HFFc6 (cell line): ENCODE data around the gene SERPIND1. TPM values are rescaled to one million over a fixed set of nuclear protein-coding genes. Genes with fewer than 3 reads are reported as not detected.

Experiments
- DNase-seq: peaks from one replicate; pipeline ENCODE4 v3.0.0-alpha.2; 2018
- H3K27ac Mint-ChIP-seq: 2 replicates; pipeline ENCODE4 v1.8.0; 2020; ENCODE audit warnings: mild to moderate bottlenecking, mixed read lengths
- H3K27me3 Mint-ChIP-seq: 2 replicates; pipeline ENCODE4 v1.8.0; 2021; ENCODE audit warnings: mild to moderate bottlenecking, moderate library complexity, mixed read lengths; ENCODE audit not compliant: insufficient read depth
- H3K36me3 Mint-ChIP-seq: 2 replicates; pipeline ENCODE4 v1.8.0; 2021; ENCODE audit warnings: low read depth, mixed read lengths
- H3K4me1 Mint-ChIP-seq: 2 replicates; pipeline ENCODE4 v1.8.0; 2020; ENCODE audit warnings: low read depth, mixed read lengths
- H3K4me3 Mint-ChIP-seq: 2 replicates; pipeline ENCODE4 v1.8.0; 2020; ENCODE audit warnings: mild to moderate bottlenecking, moderate library complexity, mixed read lengths
- H3K9me3 Mint-ChIP-seq: 2 replicates; pipeline ENCODE4 v1.8.0; 2020; ENCODE audit warnings: mild to moderate bottlenecking, mixed read lengths
- CTCF ChIP-seq: fragments of 200-600 bp; sonication (generic); IDR thresholded peaks from 2 replicates; pipeline ENCODE4 v1.5.0; 2021; ENCODE audit warnings: antibody characterized with exemption, mild to moderate bottlenecking
- total RNA-seq, 6 experiments: library from RNA; stranded (reverse); fragmentation: NEBNext Ultra II Directional; extraction: Animal tissue kit (Norgen Biotek cat#: 25700); gene quantifications; 2 replicates in 1 of 6; 3 replicates in 5 of 6; pipeline ENCODE4 v1.2.3, GENCODE V29; 2021

The SERPIND1 gene
- total RNA-seq, 6 experiments from 2014 or later: 0.07 to 0.19 (median 0.11) TPM; not detected in 1

DNA sequence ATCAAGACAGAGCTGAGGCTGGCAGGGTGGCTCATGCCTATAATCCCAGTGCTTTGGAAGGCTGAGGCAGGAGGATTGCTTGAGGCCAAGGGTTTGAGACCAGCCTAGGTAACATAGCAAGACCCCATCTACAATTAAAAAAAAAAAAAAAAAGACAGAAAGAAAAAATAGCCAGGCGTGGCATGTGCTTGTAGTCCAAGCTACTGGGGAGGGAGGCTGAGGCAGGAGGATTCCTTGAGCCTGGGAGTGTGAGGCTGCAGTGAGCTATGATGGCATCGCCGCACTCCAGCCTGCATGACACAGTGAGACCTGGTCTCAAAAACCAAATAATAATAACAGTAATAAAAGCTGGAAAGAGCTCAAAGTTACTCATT, 9.4 kb downstream of the SERPIND1 start:
- Mint-ChIP-seq H3K27me3 (peaks cover 1% of the 10 kb centered on the region), H3K9me3 (no peaks in the 10 kb centered on the region), H3K27ac (peak overlapping the region; percentile 72; the same call in 1 of the 2 replicates), H3K4me1 (peaks cover 37% of the 10 kb centered on the region), H3K4me3 (no peak overlapping the region; the same call in 1 of the 2 replicates), H3K36me3 (peaks cover 6% of the 10 kb centered on the region; the same call in 1 of the 2 replicates)
- no peak for TF ChIP-seq CTCF
- DNase-seq: no peak

DNA sequence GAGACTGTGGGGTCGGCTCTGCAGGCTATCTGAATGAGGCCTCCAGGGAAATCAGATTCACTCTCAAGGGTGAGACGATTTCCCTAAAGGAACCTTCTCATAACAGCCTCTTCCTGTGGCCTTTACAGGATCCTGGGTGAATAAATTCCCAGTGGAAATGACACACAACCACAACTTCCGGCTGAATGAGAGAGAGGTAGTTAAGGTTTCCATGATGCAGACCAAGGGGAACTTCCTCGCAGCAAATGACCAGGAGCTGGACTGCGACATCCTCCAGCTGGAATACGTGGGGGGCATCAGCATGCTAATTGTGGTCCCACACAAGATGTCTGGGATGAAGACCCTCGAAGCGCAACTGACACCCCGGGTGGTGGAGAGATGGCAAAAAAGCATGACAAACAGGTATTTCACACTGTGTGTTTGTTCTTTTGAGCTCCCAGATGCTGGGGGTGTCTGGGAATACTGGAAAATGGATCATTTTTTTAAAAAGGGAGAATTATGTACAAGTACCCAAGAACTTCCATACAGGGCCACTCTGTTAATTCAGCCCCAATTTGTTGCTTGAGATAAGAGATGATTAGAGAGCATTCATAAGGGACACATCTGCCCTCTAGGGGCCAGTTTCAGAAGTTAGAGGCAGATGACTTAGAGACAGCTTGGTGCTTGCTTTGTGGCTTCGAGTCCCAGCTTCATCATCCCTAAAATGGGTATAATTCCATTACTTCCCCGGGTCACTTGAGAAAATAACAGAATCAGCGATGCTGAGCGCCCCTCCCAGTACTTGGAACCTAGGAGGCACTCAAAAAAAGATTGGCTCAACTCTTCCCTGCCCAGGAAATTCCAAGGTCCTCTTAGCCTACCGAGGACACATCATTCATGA, 10.2 kb downstream of the SERPIND1 start:
- H3K27ac Mint-ChIP-seq: peak overlapping the region; percentile 72; the same call in 1 of the 2 replicates
- peaks cover 29% of the 10 kb centered on the region for H3K4me1 Mint-ChIP-seq
- H3K4me3 Mint-ChIP-seq: no peak overlapping the region
- H3K36me3 Mint-ChIP-seq: peaks cover 6% of the 10 kb centered on the region; the same call in 1 of the 2 replicates
- TF ChIP-seq CTCF: peak; percentile 84
- no peaks in the 10 kb centered on the region for H3K9me3 Mint-ChIP-seq
- H3K27me3 Mint-ChIP-seq: peaks cover 1% of the 10 kb centered on the region
- peak; percentile 43 for DNase-seq

DNA sequence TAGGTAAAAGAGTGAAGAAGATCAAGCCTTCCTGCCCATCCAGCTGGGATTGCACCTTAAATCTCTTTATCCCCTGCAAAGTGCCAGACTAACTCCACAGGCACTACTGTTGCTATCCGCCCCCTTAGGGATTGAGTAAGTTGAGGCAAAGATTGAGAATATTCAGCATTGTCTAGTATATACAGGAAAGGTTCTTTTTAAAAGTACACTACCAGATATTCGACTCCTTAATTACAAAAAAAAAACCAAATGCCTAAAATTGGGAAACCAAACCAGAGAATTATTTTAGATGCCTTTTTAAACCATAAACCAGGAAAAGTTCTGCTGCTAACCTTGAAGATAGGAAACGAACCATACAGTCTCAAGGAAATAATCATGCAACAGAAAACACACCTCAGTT, 11.5 kb downstream of the SERPIND1 start:
- H3K36me3 Mint-ChIP-seq: no peaks in the 10 kb centered on the region; the same call in 1 of the 2 replicates
- H3K27ac Mint-ChIP-seq: no peak overlapping the region
- H3K27me3 Mint-ChIP-seq: peaks cover 1% of the 10 kb centered on the region
- DNase-seq: no peak
- H3K4me3 Mint-ChIP-seq: no peak overlapping the region
- H3K4me1 Mint-ChIP-seq: peaks cover 17% of the 10 kb centered on the region; the same call in 1 of the 2 replicates
- no peaks in the 10 kb centered on the region for H3K9me3 Mint-ChIP-seq
- TF ChIP-seq CTCF: no peak

- no peak for TF ChIP-seq CTCF
- no peak overlapping the region for H3K4me3 Mint-ChIP-seq
- H3K9me3 Mint-ChIP-seq: no peaks in the 10 kb centered on the region
- H3K27ac Mint-ChIP-seq: no peak overlapping the region
- H3K4me1 Mint-ChIP-seq: peaks cover 17% of the 10 kb centered on the region; the same call in 1 of the 2 replicates
- H3K36me3 Mint-ChIP-seq: no peaks in the 10 kb centered on the region; the same call in 1 of the 2 replicates
- no peak for DNase-seq
- H3K27me3 Mint-ChIP-seq: peaks cover 1% of the 10 kb centered on the region
Observed at GRCh38 chr22:20786048-20786447, 12.1 kb downstream of the SERPIND1 start.

DNA sequence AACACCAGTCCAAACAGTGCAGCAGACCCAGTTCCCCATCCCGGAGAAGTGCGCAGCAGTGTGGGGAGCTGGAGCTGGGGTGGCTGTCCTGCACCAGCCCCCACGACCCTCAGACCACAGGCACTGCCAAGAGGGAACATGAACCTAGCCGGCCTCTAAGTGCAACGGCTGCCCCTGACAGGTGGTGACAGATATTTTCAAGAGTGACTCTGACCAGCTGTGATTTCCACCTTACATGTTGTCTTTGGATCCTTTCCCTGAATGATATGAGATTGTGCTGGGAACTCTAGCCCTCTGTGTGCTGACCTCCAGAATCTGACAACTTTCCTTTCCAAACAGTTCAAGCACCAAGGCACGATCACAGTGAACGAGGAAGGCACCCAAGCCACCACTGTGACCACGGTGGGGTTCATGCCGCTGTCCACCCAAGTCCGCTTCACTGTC, 12.6 kb downstream of the SERPIND1 start:
- H3K4me3 Mint-ChIP-seq: no peak overlapping the region
- TF ChIP-seq CTCF: no peak

More for the DNA sequence above, 12.6 kb downstream of the SERPIND1 start:
- Mint-ChIP-seq H3K27me3 (peaks cover 1% of the 10 kb centered on the region), H3K9me3 (no peaks in the 10 kb centered on the region), H3K27ac (no peak overlapping the region), H3K4me1 (peaks cover 17% of the 10 kb centered on the region; the same call in 1 of the 2 replicates), H3K36me3 (no peaks in the 10 kb centered on the region; the same call in 1 of the 2 replicates)
- DNase-seq: no peak
